PC-9 (cell line): ENCODE results near the gene CAGE1. TPM values are rescaled to one million over a fixed set of nuclear protein-coding genes. Genes with fewer than 3 reads are reported as not detected.

Source experiments
- Bru-seq: library from RNA; stranded (reverse); fragments of 400-500 nt; gene quantifications from one replicate; lab custom pipeline; 2021; lab: Mats Ljungman, UMichigan
- BruChase-seq, 2 experiments: library from RNA; stranded (reverse); fragments of 400-500 nt; gene quantifications; one replicate each; lab custom pipeline; 2021; lab: Mats Ljungman, UMichigan
- BruUV-seq: library from RNA; stranded (reverse); fragments of 400-500 nt; replicated peaks from 2 replicates; lab custom pipeline; 2021; lab: Mats Ljungman, UMichigan
- CTCF ChIA-PET: fragments of 300-600 bp; sonication (Branson Sonifier 250); formaldehyde crosslinking; loops from one replicate; lab custom pipeline; 2022; ENCODE audit warnings: antibody characterized with exemption; lab: Charles Lee
- POLR2A ChIA-PET: fragments of 300-600 bp; sonication (Branson Sonifier 250); formaldehyde crosslinking; loops from one replicate; lab custom pipeline; 2022; ENCODE audit warnings: antibody characterized with exemption; ENCODE audit not compliant: unreplicated experiment; lab: Charles Lee
- DNase-seq, 2 experiments: peaks; one replicate each; pipeline versions ENCODE4 v3.0.0 to v3.0.0-alpha.2; 2015 to 2022; ENCODE audit warnings: mixed read lengths in 1 of 2
- H2AFZ ChIP-seq: fragments of 200-600 bp; sonication (generic); 2 replicates; pipeline ENCODE4 v1.8.1; 2017; ENCODE audit warnings: antibody characterized with exemption
- H3F3A ChIP-seq: fragments of 200-600 bp; sonication (generic); 2 replicates; pipeline ENCODE4 v1.8.1; 2017; ENCODE audit warnings: antibody characterized with exemption, mild to moderate bottlenecking, low read depth; ENCODE audit not compliant: insufficient read depth
- H3K27ac ChIP-seq: fragments of 200-600 bp; sonication (generic); 2 replicates; pipeline ENCODE4 v1.6.1; 2016; ENCODE audit warnings: mixed run types
- H3K27me3 ChIP-seq: fragments of 200-600 bp; sonication (generic); 2 replicates; pipeline ENCODE4 v1.6.1; 2016; ENCODE audit warnings: low read depth, mixed run types; ENCODE audit not compliant: insufficient read depth
- H3K36me3 ChIP-seq: fragments of 200-600 bp; sonication (generic); 2 replicates; pipeline ENCODE4 v1.6.1; 2016; ENCODE audit warnings: low read depth, mixed run types
- H3K4me1 ChIP-seq: fragments of 200-600 bp; sonication (generic); replicated peaks from 2 replicates; pipeline ENCODE4 v1.6.1; 2016; ENCODE audit warnings: mixed run types; ENCODE audit not compliant: insufficient read depth
- H3K4me2 ChIP-seq: fragments of 200-600 bp; sonication (generic); 2 replicates; pipeline ENCODE4 v1.6.1; 2017; ENCODE audit warnings: mixed run types
- H3K4me3 ChIP-seq: fragments of 200-600 bp; sonication (generic); 2 replicates; pipeline ENCODE4 v1.6.1; 2016; ENCODE audit warnings: mixed run types
- H3K79me2 ChIP-seq: fragments of 200-600 bp; sonication (generic); 2 replicates; pipeline ENCODE4 v1.6.1; 2017; ENCODE audit warnings: low read depth, mixed run types
- H3K9me2 ChIP-seq: fragments of 200-600 bp; sonication (generic); 2 replicates; pipeline ENCODE4 v1.8.1; 2017; ENCODE audit warnings: mild to moderate bottlenecking; ENCODE audit not compliant: insufficient read depth
- H3K9me3 ChIP-seq: fragments of 200-600 bp; sonication (generic); 2 replicates; pipeline ENCODE4 v1.8.1; 2016; ENCODE audit warnings: low read depth; ENCODE audit not compliant: insufficient read depth
- H4K20me1 ChIP-seq: fragments of 200-600 bp; sonication (generic); 2 replicates; pipeline ENCODE4 v1.8.1; 2017; ENCODE audit not compliant: insufficient read depth
- CTCF ChIP-seq: fragments of 200-600 bp; sonication (generic); conservative IDR thresholded peaks from 2 replicates; pipeline ENCODE4 v1.6.1; 2017; ENCODE audit warnings: mixed run types, antibody characterized with exemption, mild to moderate bottlenecking, moderate library complexity
- EZH2 ChIP-seq: fragments of 200-600 bp; sonication (generic); IDR thresholded peaks from 2 replicates; pipeline ENCODE4 v1.8.0; 2017; ENCODE audit warnings: antibody characterized with exemption, low read depth
- intact Hi-C: fragments of 100-400 bp; cut with micrococcal nuclease; formaldehyde crosslinking; loops from one replicate; pipeline ENCODE4 v1.10.0; 2022; ENCODE audit not compliant: unreplicated experiment
- long read RNA-seq: library from polyadenylated mRNA; stranded (forward); transcript quantifications from one replicate; pipeline ENCODE4 v2.0.0, GENCODE V29; 2022
- total RNA-seq: library from RNA; stranded (reverse); gene quantifications from 2 replicates; pipeline ENCODE4 v1.2.3, GENCODE V29; 2021

The CAGE1 gene
- total RNA-seq: 0.13 TPM in 2 replicates
- percentile 22 among the genes with signal in this experiment for Bru-seq, nascent RNA
- percentile 19 among the genes with signal in this experiment for BruChase-seq, experiment 1, labeled RNA remaining after a 2-hour chase
- percentile 13 among the genes with signal in this experiment for BruChase-seq, experiment 2, labeled RNA remaining after a 6-hour chase
- long read RNA-seq: 0 reads

GRCh38 chr6:7389451-7390225 lies at the start of gene CAGE1, which contains the start of gene RIOK1:
TSS of gene CAGE1 (minus strand) at chr6:7389742. CDS start at chr6:7387173, 2,569 bp downstream.
TSS of gene RIOK1 (plus strand) at chr6:7389808. CDS start at chr6:7390003, 195 bp downstream.
- H3K9me3 ChIP-seq: no peaks in the 10 kb centered on the region
- peaks cover 19% of the 10 kb centered on the region for H3K4me1 ChIP-seq
- ChIA-PET CTCF (interaction anchor here (0.5 to 0.7 kb wide), 3 partner anchors 177 to 323 kb away, joined by 3 to 10 read pairs (median 7); no protein-coding TSS in a partner anchor), POLR2A (interaction anchor here (0.5 to 1.4 kb wide), 7 partner anchors 41 to 703 kb away, joined by 4 to 36 read pairs (median 6); partner anchors contain the start of gene SSR1)
- H3K4me3 ChIP-seq: peak within 1 kb of the TSS; percentile 80
- peaks cover 3% of the 10 kb centered on the region; the same call in 1 of the 2 replicates for H3K36me3 ChIP-seq
- TF ChIP-seq EZH2: no peak
- TF ChIP-seq CTCF: 0 out of 2 replicates have a peak, but pooled peaks have one; percentile 29
- DNase-seq: peak; percentile 86 to 96
- H3K4me2 ChIP-seq: peak within 1 kb of the TSS; percentile 99
- peaks cover 19% of the 10 kb centered on the region for H3F3A ChIP-seq
- TSS peak; percentile 60 for BruUV-seq
- H3K79me2 ChIP-seq: peaks cover 23% of the 10 kb centered on the region
- peak within 1 kb of the TSS; percentile 82 for H2AFZ ChIP-seq
- intact Hi-C loops: loop anchor here (1.0 to 2.0 kb wide), 5 partner anchors 43 to 713 kb away; partner anchors contain the start of gene SSR1
- no peaks in the 10 kb centered on the region for H3K27me3 ChIP-seq
- peaks cover 7% of the 10 kb centered on the region; the same call in 1 of the 2 replicates for H4K20me1 ChIP-seq
- no peaks in the 10 kb centered on the region for H3K9me2 ChIP-seq
- H3K27ac ChIP-seq: peak within 1 kb of the TSS; percentile 89

GRCh38 chr6:7439228-7439627 lies 49.7 kb upstream of the CAGE1 start:
- no peak for DNase-seq

More at GRCh38 chr6:7439228-7439627, 49.7 kb upstream of the CAGE1 start:
- H2AFZ ChIP-seq: no peak overlapping the region
- H3K4me1 ChIP-seq: no peaks in the 10 kb centered on the region
- H3K27me3 ChIP-seq: no peaks in the 10 kb centered on the region
- no peak overlapping the region for H3K4me3 ChIP-seq
- CTCF ChIA-PET: interaction anchor here (0.6 kb wide), 1 partner anchor 164 kb away, joined by 3 read pairs; no protein-coding TSS in a partner anchor
- BruUV-seq: no TSS peak
- no peaks in the 10 kb centered on the region for H3K79me2 ChIP-seq
- no peaks in the 10 kb centered on the region for H3K9me2 ChIP-seq
- TF ChIP-seq EZH2: no peak
- no peak for TF ChIP-seq CTCF
- intact Hi-C loops: no loop called here
- no peaks in the 10 kb centered on the region for H3K9me3 ChIP-seq
- H3F3A ChIP-seq: no peaks in the 10 kb centered on the region
- POLR2A ChIA-PET: interaction anchor here (0.7 kb wide), 1 partner anchor 745 kb away, joined by 10 read pairs; no protein-coding TSS in a partner anchor
- no peak overlapping the region for H3K4me2 ChIP-seq
- H3K27ac ChIP-seq: no peak overlapping the region
- no peaks in the 10 kb centered on the region for H4K20me1 ChIP-seq
- no peaks in the 10 kb centered on the region for H3K36me3 ChIP-seq
